Fibroblast of lung (primary cell): ENCODE data around the gene PRTN3. TPM values are rescaled to one million over a fixed set of nuclear protein-coding genes. Genes with fewer than 3 reads are reported as not detected.

Source experiments
- DNase-seq, 2 donors: peaks; one replicate each; pipeline versions ENCODE4 v3.0.0 to v3.0.0-alpha.2; 2010; ENCODE audit warnings: low read depth in 2 of 2
- H2AFZ ChIP-seq: 2 replicates; pipeline ENCODE4 v1.5.1; 2012; ENCODE audit warnings: low read length, control low read depth, inconsistent platforms
- H3K27ac ChIP-seq: 2 replicates; pipeline ENCODE4 v1.5.1; 2011; ENCODE audit warnings: low read length, control low read depth; ENCODE audit not compliant: insufficient read depth
- H3K27me3 ChIP-seq: 2 replicates; pipeline ENCODE4 v1.5.1; 2011; ENCODE audit warnings: mild to moderate bottlenecking, low read length; ENCODE audit not compliant: control insufficient read depth, insufficient read depth
- H3K36me3 ChIP-seq: 2 replicates; pipeline ENCODE4 v1.5.1; 2011; ENCODE audit warnings: low read length; ENCODE audit not compliant: control insufficient read depth, insufficient read depth
- H3K4me1 ChIP-seq: 2 replicates; pipeline ENCODE4 v1.5.1; 2011; ENCODE audit warnings: low read length; ENCODE audit not compliant: control insufficient read depth, insufficient read depth; ENCODE audit errors: extremely low read depth
- H3K4me2 ChIP-seq: 2 replicates; pipeline ENCODE4 v1.5.1; 2011; ENCODE audit warnings: low read length, control low read depth; ENCODE audit not compliant: insufficient read depth; ENCODE audit errors: extremely low read depth
- H3K4me3 ChIP-seq, 4 experiments: fragments of 200-600 bp in 1 of 4; sonication (generic) in 1 of 4; replicated peaks in 1 of 4; 2 replicates each; pipeline ENCODE4 v1.5.1; 2011 to 2016; ENCODE audit warnings: low read length in 4 of 4, low read depth in 3 of 4, mild to moderate bottlenecking in 3 of 4, control low read depth in 2 of 4, inconsistent platforms in 1 of 4, mixed read lengths in 1 of 4; ENCODE audit not compliant: insufficient read depth in 1 of 4; ENCODE audit errors: control extremely low read depth in 1 of 4
- H3K79me2 ChIP-seq: 2 replicates; pipeline ENCODE4 v1.5.1; 2012; ENCODE audit warnings: mild to moderate bottlenecking, low read length, inconsistent platforms; ENCODE audit not compliant: control insufficient read depth, insufficient read depth
- H3K9ac ChIP-seq: 2 replicates; pipeline ENCODE4 v1.5.1; 2011; ENCODE audit warnings: mild to moderate bottlenecking, low read length, control low read depth; ENCODE audit not compliant: insufficient read depth
- H3K9me3 ChIP-seq: 2 replicates; pipeline ENCODE4 v1.5.1; 2012; ENCODE audit warnings: low read depth, low read length; ENCODE audit not compliant: control insufficient read depth, insufficient read depth
- H4K20me1 ChIP-seq: 2 replicates; pipeline ENCODE4 v1.5.1; 2011; ENCODE audit warnings: low read length; ENCODE audit not compliant: control insufficient read depth, insufficient read depth; ENCODE audit errors: extremely low read depth
- EZH2 ChIP-seq: IDR thresholded peaks from 2 replicates; pipeline ENCODE4 v1.5.1; 2012; ENCODE audit warnings: low read length, control low read depth, mild to moderate bottlenecking; ENCODE audit errors: missing control alignments
- polyA plus RNA-seq, 2 donors: library from polyadenylated mRNA; depleted of rRNA in 1 of 2; stranded (reverse) in 1 of 2; unstranded in 1 of 2; fragments of >200 nt; gene quantifications; 2 replicates each; pipeline ENCODE4 v1.2.1, GENCODE V29; 2011 to 2012; ENCODE audit warnings: missing spikeins in 1 of 2
- total RNA-seq: library from RNA; depleted of rRNA; stranded (reverse); fragments of >200 nt; gene quantifications from 2 replicates; pipeline ENCODE4 v1.2.1, GENCODE V29; 2014
- TF ChIP-seq, protein P1 (sequence below), 2 donors: IDR thresholded peaks in 1 of 2; conservative IDR thresholded peaks in 1 of 2; 1 replicate in 1 of 2; 2 replicates in 1 of 2; pipeline ENCODE4 v1.5.1; 2011 to 2012; ENCODE audit warnings: low read length in 2 of 2, control low read depth in 1 of 2, inconsistent platforms in 1 of 2, low read depth in 1 of 2, mild to moderate bottlenecking in 1 of 2

Gene PRTN3
- total and polyA plus RNA-seq, 2 donors (not counting 1 experiment from before 2014, with no cell fraction given), result not detected

DNA sequence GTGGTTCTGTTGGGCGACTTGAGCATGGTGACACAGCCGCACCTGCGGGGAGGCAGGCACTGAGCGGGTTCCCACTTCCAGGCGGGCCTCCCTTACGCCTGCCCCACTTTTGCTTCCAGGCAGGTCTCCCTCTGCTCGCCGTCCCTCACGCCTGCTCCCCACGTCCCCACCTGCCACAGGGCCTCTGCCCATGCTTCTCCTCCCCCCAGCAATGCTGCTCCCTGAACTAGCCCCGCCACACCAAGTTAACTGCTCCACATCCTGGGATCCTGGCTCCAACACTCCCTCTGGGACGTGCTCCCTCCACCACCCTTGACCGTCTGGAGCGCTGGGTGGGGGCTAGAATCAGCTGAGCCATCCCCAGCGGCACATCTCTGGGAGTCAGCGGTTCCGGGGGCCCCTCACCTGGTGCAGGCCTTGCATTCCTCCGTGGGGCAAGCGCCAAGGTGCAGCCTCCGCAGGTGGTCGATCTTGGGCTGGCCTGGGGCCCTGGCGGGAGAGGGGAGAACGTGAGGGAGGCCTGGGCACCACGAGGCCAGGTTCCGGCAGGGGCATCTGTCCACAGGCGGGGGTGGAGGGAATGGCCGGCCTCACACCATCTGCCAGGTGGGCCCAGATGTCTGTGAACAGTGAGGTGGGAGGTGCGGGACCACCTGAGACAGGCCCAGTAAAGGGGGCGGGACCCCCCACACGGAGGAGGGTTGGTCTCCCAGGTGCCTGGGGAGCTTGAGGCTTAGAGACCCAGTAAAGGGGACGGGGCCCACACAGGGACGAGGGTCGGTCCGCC lies 27.9 kb downstream of the PRTN3 start:
- no peak for TF ChIP-seq EZH2
- TF ChIP-seq, protein P1, sequence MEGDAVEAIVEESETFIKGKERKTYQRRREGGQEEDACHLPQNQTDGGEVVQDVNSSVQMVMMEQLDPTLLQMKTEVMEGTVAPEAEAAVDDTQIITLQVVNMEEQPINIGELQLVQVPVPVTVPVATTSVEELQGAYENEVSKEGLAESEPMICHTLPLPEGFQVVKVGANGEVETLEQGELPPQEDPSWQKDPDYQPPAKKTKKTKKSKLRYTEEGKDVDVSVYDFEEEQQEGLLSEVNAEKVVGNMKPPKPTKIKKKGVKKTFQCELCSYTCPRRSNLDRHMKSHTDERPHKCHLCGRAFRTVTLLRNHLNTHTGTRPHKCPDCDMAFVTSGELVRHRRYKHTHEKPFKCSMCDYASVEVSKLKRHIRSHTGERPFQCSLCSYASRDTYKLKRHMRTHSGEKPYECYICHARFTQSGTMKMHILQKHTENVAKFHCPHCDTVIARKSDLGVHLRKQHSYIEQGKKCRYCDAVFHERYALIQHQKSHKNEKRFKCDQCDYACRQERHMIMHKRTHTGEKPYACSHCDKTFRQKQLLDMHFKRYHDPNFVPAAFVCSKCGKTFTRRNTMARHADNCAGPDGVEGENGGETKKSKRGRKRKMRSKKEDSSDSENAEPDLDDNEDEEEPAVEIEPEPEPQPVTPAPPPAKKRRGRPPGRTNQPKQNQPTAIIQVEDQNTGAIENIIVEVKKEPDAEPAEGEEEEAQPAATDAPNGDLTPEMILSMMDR (conservative IDR thresholded peaks at IDR 0.05 in 1 of 2, IDR thresholded peaks at IDR 0.05 in 1 of 2; ENCODE audit: low read depth in 1 of 2, low read length in 2 of 2), result no peak
- no peak for DNase-seq
- no peak overlapping the region for H3K4me3 ChIP-seq
- H3K27me3 ChIP-seq, result no peaks in the 10 kb centered on the region
- H3K9ac ChIP-seq, result peak overlapping the region; percentile 31
- H3K4me2 ChIP-seq, result no peak overlapping the region
- H3K27ac ChIP-seq, result peak overlapping the region; percentile 82
- peaks cover 15% of the 10 kb centered on the region for H3K36me3 ChIP-seq
- H2AFZ ChIP-seq, result no peak overlapping the region
- no peaks in the 10 kb centered on the region for H4K20me1 ChIP-seq
- H3K4me1 ChIP-seq, result peaks cover 11% of the 10 kb centered on the region
- no peaks in the 10 kb centered on the region for H3K79me2 ChIP-seq
- no peaks in the 10 kb centered on the region for H3K9me3 ChIP-seq

- no peak overlapping the region for H2AFZ ChIP-seq
- no peaks in the 10 kb centered on the region for H4K20me1 ChIP-seq
- no peaks in the 10 kb centered on the region for H3K27me3 ChIP-seq
- H3K27ac ChIP-seq, result peak overlapping the region; percentile 84
- H3K9ac ChIP-seq, result peak overlapping the region; percentile 31
- peaks cover 19% of the 10 kb centered on the region for H3K36me3 ChIP-seq
- H3K4me3 ChIP-seq, result no peak overlapping the region
- H3K4me1 ChIP-seq, result peaks cover 11% of the 10 kb centered on the region
- no peaks in the 10 kb centered on the region for H3K9me3 ChIP-seq
- TF ChIP-seq, protein P1 (conservative IDR thresholded peaks at IDR 0.05 in 1 of 2, IDR thresholded peaks at IDR 0.05 in 1 of 2; ENCODE audit: low read depth in 1 of 2, low read length in 2 of 2), result no peak
- TF ChIP-seq EZH2, result no peak
- H3K79me2 ChIP-seq, result no peaks in the 10 kb centered on the region
- peak; percentile 96 for DNase-seq
- H3K4me2 ChIP-seq, result peak overlapping the region; percentile 35
These were observed 28.7 kb downstream of the PRTN3 start for GRCh38 chr19:869245-870177.

DNA sequence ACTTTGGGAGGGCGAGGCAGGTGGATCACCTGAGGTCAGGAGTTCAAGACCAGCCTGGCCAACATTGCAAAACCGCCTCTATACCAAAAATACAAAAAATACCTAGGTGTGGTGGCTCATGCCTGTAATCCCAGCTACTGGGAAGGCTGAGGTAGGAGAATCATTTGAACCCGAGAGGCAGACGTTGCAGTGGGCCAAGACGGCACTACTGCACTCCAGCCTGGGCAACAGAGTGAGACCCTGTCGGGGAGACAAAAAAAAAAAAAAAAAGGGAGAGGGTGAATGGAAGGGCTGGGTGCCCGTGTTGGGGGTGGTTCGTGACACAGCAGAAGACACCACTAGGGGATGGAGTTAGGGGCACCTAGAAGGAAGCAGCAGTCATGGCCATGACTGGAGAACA lies 29.5 kb downstream of the PRTN3 start:
- peak overlapping the region; percentile 84 for H3K27ac ChIP-seq
- H2AFZ ChIP-seq, result no peak overlapping the region
- no peak for DNase-seq
- H3K27me3 ChIP-seq, result no peaks in the 10 kb centered on the region
- TF ChIP-seq, protein P1 (conservative IDR thresholded peaks at IDR 0.05 in 1 of 2, IDR thresholded peaks at IDR 0.05 in 1 of 2; ENCODE audit: low read depth in 1 of 2, low read length in 2 of 2), result no peak
- TF ChIP-seq EZH2, result no peak
- peaks cover 23% of the 10 kb centered on the region for H3K36me3 ChIP-seq
- H4K20me1 ChIP-seq, result no peaks in the 10 kb centered on the region
- no peak overlapping the region for H3K4me2 ChIP-seq
- no peaks in the 10 kb centered on the region for H3K9me3 ChIP-seq
- no peak overlapping the region for H3K9ac ChIP-seq
- H3K4me1 ChIP-seq, result peaks cover 11% of the 10 kb centered on the region
- no peak overlapping the region for H3K4me3 ChIP-seq
- no peaks in the 10 kb centered on the region for H3K79me2 ChIP-seq
